IPS DF 6.9 (cell line): ENCODE measurements around the gene DDX39B.
"Not testable (repeated sequence)": the region's sequence is repeated elsewhere in the genome, so short reads cannot be mapped to it uniquely, and the experiment has no call there.

Source experiments
- DNase-seq: peaks from one replicate; pipeline ENCODE4 v3.0.0-alpha.2; 2013; ENCODE audit warnings: low read depth, low spot score
- H3K27ac ChIP-seq: one replicate; pipeline ENCODE4 v1.5.1; 2013; ENCODE audit warnings: low read length, control low read depth
- H3K27me3 ChIP-seq: 2 replicates; pipeline ENCODE4 v1.6.1; 2013; ENCODE audit warnings: mild to moderate bottlenecking, low read length; ENCODE audit not compliant: control insufficient read depth, insufficient read depth
- H3K36me3 ChIP-seq: 2 replicates; pipeline ENCODE4 v1.6.1; 2013; ENCODE audit warnings: low read length; ENCODE audit not compliant: control insufficient read depth, insufficient read depth
- H3K4me1 ChIP-seq: 2 replicates; pipeline ENCODE4 v1.6.1; 2013; ENCODE audit warnings: low read length; ENCODE audit not compliant: control insufficient read depth, insufficient read depth
- H3K4me3 ChIP-seq: 2 replicates; pipeline ENCODE4 v1.5.1; 2013; ENCODE audit warnings: mild to moderate bottlenecking, low read length
- H3K9me3 ChIP-seq: 2 replicates; pipeline ENCODE4 v1.6.1; 2013; ENCODE audit warnings: low read length, inconsistent platforms; ENCODE audit not compliant: control insufficient read depth, insufficient read depth
- WGBS: extraction: QIAGEN DNeasy Blood & Tissue Kit; methylation state at CpG from one replicate; pipeline ENCODE4 v1.1.7; 2013; ENCODE audit warnings: mixed read lengths, missing lambda C conversion rate; ENCODE audit not compliant: insufficient read length, insufficient coverage; 5-methylcytosine and 5-hydroxymethylcytosine counted together

DDX39B gene

DNA sequence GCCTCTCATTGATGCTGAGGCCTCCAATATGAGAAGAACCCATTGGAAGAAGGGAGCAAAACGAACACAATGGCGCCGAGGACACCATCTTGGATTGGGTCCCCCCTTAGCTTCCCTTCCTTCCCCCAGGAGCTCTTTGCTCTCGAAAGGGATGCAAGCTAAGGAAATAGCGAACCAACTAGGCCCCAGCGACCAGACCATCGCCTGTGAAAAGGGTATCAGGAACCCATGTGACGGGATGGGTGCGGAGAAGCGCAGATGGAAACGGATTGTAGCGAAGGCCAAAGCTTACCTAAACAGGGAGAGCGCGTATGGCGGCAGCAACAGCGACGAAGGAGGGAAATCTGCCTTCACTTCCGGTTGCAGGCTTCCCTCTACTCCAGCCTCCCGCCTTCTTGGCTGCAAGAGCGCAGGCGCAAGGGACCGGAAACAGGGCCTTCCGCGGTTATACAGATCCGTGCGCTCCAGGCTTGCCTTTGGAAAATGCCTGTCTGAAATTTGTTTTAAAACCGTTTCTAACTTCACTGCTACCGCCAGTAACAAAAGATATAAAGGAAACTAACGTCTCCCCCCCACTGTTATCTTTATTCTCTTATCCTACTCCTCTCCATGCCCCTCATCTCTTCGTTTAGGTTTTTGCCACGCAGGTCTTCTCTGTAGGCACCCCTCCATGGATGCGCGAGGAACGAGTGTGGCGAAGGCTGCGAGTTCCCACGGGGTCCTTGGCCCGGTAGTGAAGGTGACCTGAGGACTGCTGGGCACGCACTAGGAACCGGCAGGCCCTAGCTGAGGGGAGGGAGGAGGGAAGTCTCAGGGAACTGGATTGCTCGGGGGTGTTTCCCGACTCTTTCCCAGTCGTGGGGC, at the start of gene DDX39B:
DDX39B (minus strand) TSS at position 346 of the 864 bp plus-strand sequence. CDS start 1,471 bp downstream, outside the sequence.
- Histone ChIP-seq H3K27me3 (no peaks in the 10 kb centered on the region), H3K36me3 (peaks cover 25% of the 10 kb centered on the region; the same call in 1 of the 2 replicates), H3K4me3 (peak within 1 kb of the TSS; percentile 84), H3K4me1 (no peaks in the 10 kb centered on the region; the same call in 1 of the 2 replicates), H3K27ac (no peak within 1 kb of the TSS), H3K9me3 (no peaks in the 10 kb centered on the region)
- WGBS = no CpG with 5 or more reads among the region's 43 CpGs
- DNase-seq = peak; percentile 89

DNA sequence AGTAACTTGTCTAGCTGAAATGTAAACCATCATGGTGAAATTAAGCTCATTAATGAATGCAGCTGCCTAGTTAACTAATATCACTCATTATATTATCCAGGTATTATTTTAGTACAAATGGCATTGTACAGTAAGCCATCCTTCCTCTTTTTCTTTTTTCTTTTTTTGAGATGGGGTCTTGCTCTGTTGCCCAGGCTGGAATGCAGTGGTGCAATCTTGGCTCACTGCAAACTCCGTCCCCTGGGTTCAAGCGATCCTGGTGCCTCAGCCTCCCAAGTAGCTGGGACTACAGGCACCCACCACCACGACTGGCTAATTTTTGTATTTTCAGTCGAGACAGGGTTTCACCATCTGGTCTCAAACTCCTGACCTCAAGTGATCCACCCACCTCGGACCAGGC, 48.9 kb upstream of the DDX39B start:
- not testable (repeated sequence) for H3K27ac ChIP-seq, DNase-seq, H3K4me3 ChIP-seq, H3K27me3 ChIP-seq, H3K9me3 ChIP-seq, H3K36me3 ChIP-seq, H3K4me1 ChIP-seq
- WGBS = no CpG with 5 or more reads among the region's 5 CpGs

DNA sequence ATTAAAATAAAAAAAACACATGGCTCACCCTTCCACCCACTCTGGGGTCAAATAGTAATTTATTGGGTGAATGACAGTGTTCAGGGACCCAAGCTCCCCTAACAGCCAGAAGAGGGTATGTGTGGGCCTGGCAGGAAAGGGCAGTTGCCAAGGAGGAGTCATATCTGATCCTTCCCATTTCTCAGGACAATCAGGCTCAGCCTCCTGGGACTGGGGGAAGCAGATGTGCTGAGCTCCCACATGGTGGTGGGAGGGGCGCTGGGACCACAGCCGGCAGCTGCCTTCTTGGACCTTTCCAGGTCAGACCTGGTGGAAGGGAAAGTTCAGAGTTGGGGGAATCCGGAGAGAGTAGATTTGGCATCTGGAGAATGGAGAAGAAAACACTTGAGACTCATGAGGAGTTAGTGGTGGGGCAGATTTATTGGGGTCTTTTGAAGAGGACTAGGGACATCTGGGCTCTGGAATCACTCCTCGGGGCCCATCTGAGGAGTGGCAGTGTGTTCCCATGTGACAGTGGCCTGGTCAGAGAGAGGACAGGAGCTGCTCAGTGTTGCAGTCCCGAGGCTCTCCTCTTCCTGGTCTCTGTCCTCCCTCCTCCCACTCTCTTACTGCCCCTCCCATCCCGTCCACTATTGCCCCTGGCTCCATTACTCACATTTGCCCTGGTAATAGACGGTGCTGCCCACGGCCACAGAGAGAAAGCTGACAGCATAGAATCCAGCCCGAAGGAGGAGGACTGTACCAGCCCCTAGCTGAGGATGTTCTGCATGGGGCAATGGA, 47.3 kb upstream of the DDX39B start:
- Histone ChIP-seq H3K27me3 (no peaks in the 10 kb centered on the region), H3K36me3 (no peaks in the 10 kb centered on the region), H3K27ac (no peak overlapping the region), H3K4me1 (no peaks in the 10 kb centered on the region), H3K4me3 (no peak overlapping the region), H3K9me3 (no peaks in the 10 kb centered on the region)
- DNase-seq = no peak
- no CpG with 5 or more reads among the region's 9 CpGs for WGBS

DNA sequence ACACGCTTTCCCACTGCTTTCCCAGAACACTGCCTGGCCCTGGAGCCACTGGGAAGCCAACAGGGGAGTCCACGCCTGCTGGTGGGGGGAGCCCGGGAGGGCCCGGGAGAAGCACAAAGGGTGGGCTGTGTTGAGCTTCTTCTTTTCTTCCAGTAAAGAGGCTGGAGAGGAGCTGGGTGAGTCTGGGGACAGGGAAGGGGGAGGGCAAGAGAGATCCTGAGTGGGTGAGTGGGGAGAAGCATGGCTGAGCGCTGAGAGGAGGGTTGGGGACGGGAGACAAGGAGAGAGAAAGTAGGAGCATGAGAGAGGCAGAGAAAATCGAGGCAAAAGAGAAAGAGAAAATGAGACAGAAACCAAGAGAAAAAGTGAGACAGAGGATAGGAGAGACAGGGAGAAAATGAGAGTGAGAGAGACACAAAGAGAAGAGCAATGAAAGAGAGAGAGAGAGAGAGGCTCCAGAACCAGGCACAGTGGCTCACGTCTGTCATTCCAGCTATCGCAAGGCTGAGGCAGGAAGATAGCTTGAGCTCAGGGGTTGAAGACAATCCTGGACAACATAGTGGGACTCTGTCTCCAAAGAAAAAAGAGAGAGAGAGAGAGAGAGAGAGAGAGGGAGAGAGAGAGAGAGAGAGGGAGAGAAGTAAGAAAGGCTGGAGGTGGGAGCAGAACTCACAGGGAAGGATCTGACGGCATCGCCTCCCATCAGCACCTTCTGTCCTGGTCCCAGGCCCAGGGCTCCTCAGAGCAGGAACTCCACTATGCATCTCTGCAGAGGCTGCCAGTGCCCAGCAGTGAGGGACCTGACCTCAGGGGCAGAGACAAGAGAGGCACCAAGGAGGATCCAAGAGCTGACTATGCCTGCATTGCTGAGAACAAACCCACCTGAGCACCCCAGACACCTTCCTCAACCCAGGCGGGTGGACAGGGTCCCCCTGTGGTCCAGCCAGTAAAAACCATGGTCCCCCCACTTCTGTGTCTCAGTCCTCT, 46.3 kb upstream of the DDX39B start:
- H3K36me3 ChIP-seq = no peaks in the 10 kb centered on the region
- H3K9me3 ChIP-seq = no peaks in the 10 kb centered on the region
- H3K27ac ChIP-seq = no peak overlapping the region
- no peak for DNase-seq
- no peak overlapping the region for H3K4me3 ChIP-seq
- no peaks in the 10 kb centered on the region for H3K27me3 ChIP-seq
- WGBS = no CpG with 5 or more reads among the region's 12 CpGs
- no peaks in the 10 kb centered on the region for H3K4me1 ChIP-seq

DNA sequence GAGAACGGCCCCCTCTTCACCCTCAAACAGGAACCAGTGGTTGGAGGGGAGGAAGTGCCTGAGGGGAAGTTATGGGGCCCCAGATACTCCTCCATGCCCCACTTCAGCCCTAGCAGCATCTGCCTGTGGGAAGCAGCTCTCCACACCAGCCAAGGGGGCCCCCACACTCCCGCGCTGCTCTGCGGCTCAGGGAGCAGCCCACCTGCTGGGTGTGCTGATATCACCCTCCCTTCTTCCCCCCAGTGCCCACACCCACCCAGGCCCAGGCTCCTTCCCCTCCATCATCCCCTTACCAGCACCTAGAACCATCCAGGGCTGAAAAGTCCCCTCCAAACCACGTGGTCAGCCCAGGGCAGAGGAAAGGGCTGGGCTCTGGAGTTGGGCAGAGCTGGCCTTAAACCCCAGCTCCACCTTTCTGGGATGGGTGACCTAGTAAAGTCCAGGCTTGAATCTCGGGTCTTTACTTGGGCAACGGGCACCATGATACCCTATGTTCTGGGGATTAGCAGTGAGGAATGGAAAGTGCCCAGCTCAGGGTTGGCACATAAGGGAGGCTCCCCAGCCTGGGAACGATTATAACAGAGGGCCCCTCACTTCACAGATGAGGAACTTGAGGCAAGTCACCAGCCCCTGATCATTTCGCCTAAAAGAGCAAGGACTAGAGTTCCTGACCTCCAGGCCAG, 44.9 kb upstream of the DDX39B start:
- no CpG with 5 or more reads among the region's 9 CpGs for WGBS
- no peak for DNase-seq
- no peak overlapping the region for H3K4me3 ChIP-seq
- H3K9me3 ChIP-seq = no peaks in the 10 kb centered on the region
- H3K4me1 ChIP-seq = no peaks in the 10 kb centered on the region
- no peak overlapping the region for H3K27ac ChIP-seq
- no peaks in the 10 kb centered on the region for H3K27me3 ChIP-seq
- no peaks in the 10 kb centered on the region for H3K36me3 ChIP-seq

DNA sequence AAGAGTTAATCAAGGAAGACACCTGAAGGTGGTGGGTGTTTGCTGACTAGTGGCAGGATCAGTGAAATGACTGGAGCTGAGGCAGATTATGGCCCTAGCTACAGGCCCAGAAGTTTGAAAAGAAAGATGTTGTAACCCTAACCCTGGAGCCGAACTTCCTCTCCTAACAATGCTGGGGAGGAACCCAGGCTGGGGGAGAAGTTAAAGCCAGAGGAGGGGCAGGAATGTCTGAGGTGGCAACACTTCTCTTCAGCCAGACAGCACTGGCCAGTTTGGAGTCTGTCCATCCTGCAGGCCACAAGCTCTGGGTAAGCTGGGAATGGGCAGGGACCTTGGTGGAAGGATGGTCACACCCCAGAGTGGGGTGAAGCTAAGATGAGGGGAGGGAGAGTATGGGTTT, 44.2 kb upstream of the DDX39B start, which contains the start of gene LST1:
LST1 (plus strand) TSS at position 270 of the 400 bp plus-strand sequence. CDS start 1,023 bp downstream, outside the sequence.
- no peaks in the 10 kb centered on the region for H3K27me3 ChIP-seq
- H3K27ac ChIP-seq = no peak within 1 kb of the TSS
- H3K9me3 ChIP-seq = no peaks in the 10 kb centered on the region
- H3K36me3 ChIP-seq = no peaks in the 10 kb centered on the region
- no peak within 1 kb of the TSS for H3K4me3 ChIP-seq
- H3K4me1 ChIP-seq = no peaks in the 10 kb centered on the region
- WGBS = no CpG with 5 or more reads among the region's 1 CpG
- no peak for DNase-seq

DNA sequence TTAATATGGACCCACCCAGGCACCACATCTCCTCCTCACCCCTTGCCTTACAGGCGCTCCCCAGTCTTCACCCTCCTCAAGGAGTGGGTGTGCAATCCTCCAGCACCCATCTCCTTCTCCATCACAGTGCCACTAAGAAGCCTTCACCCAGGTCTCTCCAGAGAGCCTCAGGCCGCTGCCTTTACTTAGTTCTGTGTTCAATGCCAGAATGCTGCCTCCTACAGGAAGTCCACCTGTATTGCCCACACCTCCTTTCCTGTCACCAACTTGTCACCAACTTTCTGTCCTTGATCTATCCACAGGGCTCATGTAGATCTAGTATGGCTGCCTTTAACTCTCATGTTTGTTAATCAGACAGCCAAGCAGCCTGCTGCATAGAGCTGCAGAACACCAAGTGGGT, 43.7 kb upstream of the DDX39B start:
- Histone ChIP-seq H3K4me1 (no peaks in the 10 kb centered on the region), H3K4me3 (no peak overlapping the region), H3K9me3 (no peaks in the 10 kb centered on the region), H3K27ac (no peak overlapping the region), H3K27me3 (no peaks in the 10 kb centered on the region), H3K36me3 (no peaks in the 10 kb centered on the region)
- DNase-seq = no peak
- WGBS = no CpG with 5 or more reads among the region's 2 CpGs

DNA sequence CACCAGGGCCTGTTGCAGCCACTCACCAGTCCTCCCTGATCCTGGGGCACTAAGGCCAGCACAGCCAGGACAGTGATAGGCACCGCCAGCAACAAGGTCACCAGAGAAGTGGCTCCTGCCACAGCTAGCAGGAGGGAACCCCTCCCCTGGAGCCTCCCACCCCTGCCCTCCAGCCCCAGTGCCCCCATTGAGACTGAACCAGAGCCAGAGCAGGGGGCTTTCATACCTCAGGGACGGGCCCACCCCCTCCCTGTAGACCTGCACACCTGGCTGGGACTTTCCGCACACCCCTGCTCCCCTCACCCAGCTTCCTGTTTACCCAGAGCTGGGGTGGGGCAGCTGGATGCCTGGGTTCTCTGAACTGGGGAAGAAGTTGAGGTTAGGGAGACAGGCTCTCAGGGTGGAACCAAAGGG, 40.4 kb upstream of the DDX39B start, which contains the start of gene LTB:
LTB (minus strand) TSS at position 195 of the 414 bp plus-strand sequence; CDS start at position 188, 7 bp downstream.
- DNase-seq = no peak
- Histone ChIP-seq H3K9me3 (no peaks in the 10 kb centered on the region), H3K27me3 (no peaks in the 10 kb centered on the region), H3K36me3 (no peaks in the 10 kb centered on the region), H3K4me1 (no peaks in the 10 kb centered on the region; the same call in 1 of the 2 replicates), H3K4me3 (peak within 1 kb of the TSS; percentile 56), H3K27ac (no peak within 1 kb of the TSS)
- WGBS = no CpG with 5 or more reads among the region's 3 CpGs

DNA sequence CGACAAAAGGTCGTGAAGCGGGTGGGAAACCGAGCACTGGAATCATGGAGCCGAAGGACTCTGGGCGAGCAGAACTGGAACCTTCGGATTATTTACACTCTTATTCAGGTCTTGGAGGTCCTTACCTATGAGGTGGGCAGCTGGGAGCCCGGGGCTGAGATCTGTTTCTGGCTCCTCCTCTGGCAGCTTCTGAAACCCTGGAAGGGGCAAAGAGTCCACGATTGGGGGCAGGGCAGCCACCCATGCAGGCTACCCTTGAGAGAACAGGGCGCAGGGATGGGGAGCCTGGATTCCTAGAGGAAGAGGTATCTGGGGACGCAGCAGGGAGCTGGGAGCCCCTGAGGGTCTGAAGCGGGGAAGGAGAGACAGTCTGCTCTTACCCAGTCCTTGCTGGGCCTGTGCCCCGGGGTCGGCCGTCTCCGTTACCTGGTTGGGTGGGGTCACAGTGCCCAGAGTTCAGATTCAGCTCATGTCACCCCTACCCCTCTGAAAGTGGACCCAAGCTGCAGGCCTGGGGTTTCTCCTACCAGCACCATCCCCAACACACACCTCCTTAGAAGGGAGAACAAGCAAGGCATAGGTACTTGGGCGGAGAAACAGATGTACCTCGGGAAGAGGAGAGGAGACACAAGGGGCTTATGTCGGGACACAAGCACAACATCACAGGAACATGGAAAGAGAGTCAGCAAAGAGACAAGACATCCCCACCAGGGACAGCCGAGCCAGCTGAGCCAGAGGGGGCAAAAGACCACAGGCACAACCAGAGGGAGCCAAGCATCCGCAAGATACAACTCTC, 39.8 kb upstream of the DDX39B start:
- no CpG with 5 or more reads among the region's 21 CpGs for WGBS
- H3K36me3 ChIP-seq = no peaks in the 10 kb centered on the region
- H3K4me1 ChIP-seq = no peaks in the 10 kb centered on the region; the same call in 1 of the 2 replicates
- no peaks in the 10 kb centered on the region for H3K9me3 ChIP-seq
- no peak overlapping the region for H3K27ac ChIP-seq
- no peaks in the 10 kb centered on the region for H3K27me3 ChIP-seq
- DNase-seq = no peak
- H3K4me3 ChIP-seq = peak overlapping the region; percentile 56
